HepG2 (cell line): ENCODE results near the gene CTDSP1. TPM values are rescaled to one million over a fixed set of nuclear protein-coding genes. Genes with fewer than 3 reads are reported as not detected.

ENCODE experiments used
- AKAP8 ChIP-seq: sonication (generic); formaldehyde crosslinking; IDR thresholded peaks from 2 replicates; pipeline ENCODE4 v1.5.1; 2020; ENCODE audit warnings: mild to moderate bottlenecking, missing genetic modification reagents
- DMAP1 ChIP-seq: IDR thresholded peaks from 2 replicates; pipeline ENCODE4 v1.6.1; 2016
- GABPB1 ChIP-seq: IDR thresholded peaks from 2 replicates; pipeline ENCODE4 v1.6.1; 2016; ENCODE audit warnings: mild to moderate bottlenecking, missing genetic modification reagents, moderate library complexity, missing compliant biosample characterization
- JUN ChIP-seq: sonication (generic); formaldehyde crosslinking; IDR thresholded peaks from 2 replicates; pipeline ENCODE4 v1.4.0; 2020; ENCODE audit warnings: mild to moderate bottlenecking, missing genetic modification reagents
- SMYD3 ChIP-seq: sonication (generic); formaldehyde crosslinking; IDR thresholded peaks from 2 replicates; pipeline ENCODE4 v1.8.1; 2023; ENCODE audit warnings: mild to moderate bottlenecking, missing genetic modification reagents
- SNAI1 ChIP-seq: sonication (generic); formaldehyde crosslinking; IDR thresholded peaks from 2 replicates; pipeline ENCODE4 v1.5.0; 2020; ENCODE audit warnings: mild to moderate bottlenecking, missing genetic modification reagents, borderline replicate concordance
- TBX3 ChIP-seq: fragments of 450-650 bp; IDR thresholded peaks from 2 replicates; pipeline ENCODE4 v1.6.1; 2017; ENCODE audit warnings: antibody characterized with exemption, mild to moderate bottlenecking, inconsistent platforms, borderline replicate concordance
- TOE1 ChIP-seq: sonication (generic); formaldehyde crosslinking; IDR thresholded peaks from 2 replicates; pipeline ENCODE4 v1.4.0; 2020; ENCODE audit warnings: mild to moderate bottlenecking, missing genetic modification reagents
- ZNF563 ChIP-seq: sonication (generic); formaldehyde crosslinking; IDR thresholded peaks from 2 replicates; pipeline ENCODE4 v1.8.0; 2022; ENCODE audit warnings: mild to moderate bottlenecking, moderate library complexity, missing genetic modification reagents
- ZNF607 ChIP-seq: sonication (generic); formaldehyde crosslinking; IDR thresholded peaks from 2 replicates; pipeline ENCODE4 v1.5.1; 2020; ENCODE audit warnings: missing genetic modification reagents, mild to moderate bottlenecking, borderline replicate concordance
- polyA plus RNA-seq, 8 experiments: library from polyadenylated mRNA; depleted of rRNA in 3 of 8; stranded (reverse) in 7 of 8; unstranded in 1 of 8; fragments of >200 nt; fragmentation: Illumina TruSeq in 4 of 8; extraction: Trizol in 4 of 8; gene quantifications; 2 replicates each; pipeline versions ENCODE4 v1.2.1 to v1.2.3, GENCODE V29; 2011 to 2016; ENCODE audit warnings: low read depth in 4 of 8, missing spikeins in 1 of 8, mixed read lengths in 1 of 8; ENCODE audit not compliant: insufficient read depth in 1 of 8
- total RNA-seq, 5 experiments: library from RNA; depleted of rRNA; stranded (reverse); fragments of >200 nt; fragmentation: Illumina TruSeq; extraction: Trizol; gene quantifications; 2 replicates each; pipeline ENCODE4 v1.2.3, GENCODE V29; 2016; ENCODE audit warnings: low read depth in 1 of 5
- TF ChIP-seq, protein P1 (sequence below): IDR thresholded peaks from 2 replicates; pipeline ENCODE4 v1.6.1; 2016; ENCODE audit warnings: missing compliant biosample characterization, missing genetic modification reagents, borderline replicate concordance
- TF ChIP-seq, protein P2 (sequence below): sonication (generic); formaldehyde crosslinking; IDR thresholded peaks from 2 replicates; pipeline ENCODE4 v1.4.0; 2020; ENCODE audit warnings: missing genetic modification reagents
- TF ChIP-seq, protein P3 (sequence below): sonication (generic); formaldehyde crosslinking; IDR thresholded peaks from 2 replicates; pipeline ENCODE4 v1.8.1; 2023; ENCODE audit warnings: mild to moderate bottlenecking, missing genetic modification reagents, borderline replicate concordance
- TF ChIP-seq, protein P4 (sequence below): sonication (generic); formaldehyde crosslinking; IDR thresholded peaks from 2 replicates; pipeline ENCODE4 v1.9.0; 2022; ENCODE audit warnings: low read depth, missing genetic modification reagents
- TF ChIP-seq, protein P5 (sequence below): sonication (generic); formaldehyde crosslinking; IDR thresholded peaks from 2 replicates; pipeline ENCODE4 v1.5.0; 2020; ENCODE audit warnings: mild to moderate bottlenecking, missing genetic modification reagents
- TF ChIP-seq, protein P6 (sequence below): sonication (generic); formaldehyde crosslinking; IDR thresholded peaks from 2 replicates; pipeline ENCODE4 v1.4.0; 2020; ENCODE audit warnings: missing genetic modification reagents

CTDSP1 gene
- total and polyA plus RNA-seq, 2 of the 13 experiments (the other 11 are each of a cell fraction or from before 2014, with no cell fraction given) = 91.0 to 268 TPM

DNA sequence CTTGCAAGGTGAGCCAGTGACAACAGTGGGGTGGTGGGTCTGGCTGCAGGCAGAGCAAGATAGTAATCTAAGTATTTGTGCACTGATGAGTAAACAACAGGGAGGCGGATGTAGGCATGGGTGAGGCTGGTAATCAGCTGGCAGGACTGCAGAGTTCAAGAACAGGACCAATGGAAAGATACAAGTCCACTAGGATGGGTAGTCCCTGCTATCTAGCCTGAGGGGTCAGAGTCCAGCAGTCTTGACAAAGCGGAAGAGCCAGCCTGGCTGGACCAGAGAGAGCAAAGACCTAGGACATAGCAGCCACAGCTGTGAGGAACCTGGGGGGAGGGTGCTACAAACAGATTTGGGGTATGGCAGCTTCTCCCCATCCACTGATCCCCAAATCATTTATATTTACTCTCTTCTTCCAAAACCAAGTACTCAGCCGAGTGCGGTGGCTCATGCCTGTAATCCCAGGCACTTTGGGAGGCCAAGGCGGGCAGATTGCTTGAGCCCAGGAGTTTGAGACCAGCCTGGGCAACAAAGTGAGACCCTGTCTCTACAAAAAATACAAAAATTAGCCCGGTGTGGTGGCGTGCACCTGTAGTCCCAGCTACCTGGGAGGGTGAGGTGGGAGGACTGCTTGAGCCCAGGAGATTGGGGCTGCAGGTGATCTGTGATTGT, 45.2 kb downstream of the CTDSP1 start (continued):
- TF ChIP-seq, protein P1, sequence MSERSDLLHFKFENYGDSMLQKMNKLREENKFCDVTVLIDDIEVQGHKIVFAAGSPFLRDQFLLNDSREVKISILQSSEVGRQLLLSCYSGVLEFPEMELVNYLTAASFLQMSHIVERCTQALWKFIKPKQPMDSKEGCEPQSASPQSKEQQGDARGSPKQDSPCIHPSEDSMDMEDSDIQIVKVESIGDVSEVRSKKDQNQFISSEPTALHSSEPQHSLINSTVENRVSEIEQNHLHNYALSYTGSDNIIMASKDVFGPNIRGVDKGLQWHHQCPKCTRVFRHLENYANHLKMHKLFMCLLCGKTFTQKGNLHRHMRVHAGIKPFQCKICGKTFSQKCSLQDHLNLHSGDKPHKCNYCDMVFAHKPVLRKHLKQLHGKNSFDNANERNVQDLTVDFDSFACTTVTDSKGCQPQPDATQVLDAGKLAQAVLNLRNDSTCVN (CRISPR knock-in tag) = peak; percentile 70; the same call in 1 of the 2 replicates
- peak; percentile 73; the same call in 1 of the 2 replicates for TF ChIP-seq TBX3
- peak; percentile 86 for TF ChIP-seq DMAP1
- TF ChIP-seq, protein P2, sequence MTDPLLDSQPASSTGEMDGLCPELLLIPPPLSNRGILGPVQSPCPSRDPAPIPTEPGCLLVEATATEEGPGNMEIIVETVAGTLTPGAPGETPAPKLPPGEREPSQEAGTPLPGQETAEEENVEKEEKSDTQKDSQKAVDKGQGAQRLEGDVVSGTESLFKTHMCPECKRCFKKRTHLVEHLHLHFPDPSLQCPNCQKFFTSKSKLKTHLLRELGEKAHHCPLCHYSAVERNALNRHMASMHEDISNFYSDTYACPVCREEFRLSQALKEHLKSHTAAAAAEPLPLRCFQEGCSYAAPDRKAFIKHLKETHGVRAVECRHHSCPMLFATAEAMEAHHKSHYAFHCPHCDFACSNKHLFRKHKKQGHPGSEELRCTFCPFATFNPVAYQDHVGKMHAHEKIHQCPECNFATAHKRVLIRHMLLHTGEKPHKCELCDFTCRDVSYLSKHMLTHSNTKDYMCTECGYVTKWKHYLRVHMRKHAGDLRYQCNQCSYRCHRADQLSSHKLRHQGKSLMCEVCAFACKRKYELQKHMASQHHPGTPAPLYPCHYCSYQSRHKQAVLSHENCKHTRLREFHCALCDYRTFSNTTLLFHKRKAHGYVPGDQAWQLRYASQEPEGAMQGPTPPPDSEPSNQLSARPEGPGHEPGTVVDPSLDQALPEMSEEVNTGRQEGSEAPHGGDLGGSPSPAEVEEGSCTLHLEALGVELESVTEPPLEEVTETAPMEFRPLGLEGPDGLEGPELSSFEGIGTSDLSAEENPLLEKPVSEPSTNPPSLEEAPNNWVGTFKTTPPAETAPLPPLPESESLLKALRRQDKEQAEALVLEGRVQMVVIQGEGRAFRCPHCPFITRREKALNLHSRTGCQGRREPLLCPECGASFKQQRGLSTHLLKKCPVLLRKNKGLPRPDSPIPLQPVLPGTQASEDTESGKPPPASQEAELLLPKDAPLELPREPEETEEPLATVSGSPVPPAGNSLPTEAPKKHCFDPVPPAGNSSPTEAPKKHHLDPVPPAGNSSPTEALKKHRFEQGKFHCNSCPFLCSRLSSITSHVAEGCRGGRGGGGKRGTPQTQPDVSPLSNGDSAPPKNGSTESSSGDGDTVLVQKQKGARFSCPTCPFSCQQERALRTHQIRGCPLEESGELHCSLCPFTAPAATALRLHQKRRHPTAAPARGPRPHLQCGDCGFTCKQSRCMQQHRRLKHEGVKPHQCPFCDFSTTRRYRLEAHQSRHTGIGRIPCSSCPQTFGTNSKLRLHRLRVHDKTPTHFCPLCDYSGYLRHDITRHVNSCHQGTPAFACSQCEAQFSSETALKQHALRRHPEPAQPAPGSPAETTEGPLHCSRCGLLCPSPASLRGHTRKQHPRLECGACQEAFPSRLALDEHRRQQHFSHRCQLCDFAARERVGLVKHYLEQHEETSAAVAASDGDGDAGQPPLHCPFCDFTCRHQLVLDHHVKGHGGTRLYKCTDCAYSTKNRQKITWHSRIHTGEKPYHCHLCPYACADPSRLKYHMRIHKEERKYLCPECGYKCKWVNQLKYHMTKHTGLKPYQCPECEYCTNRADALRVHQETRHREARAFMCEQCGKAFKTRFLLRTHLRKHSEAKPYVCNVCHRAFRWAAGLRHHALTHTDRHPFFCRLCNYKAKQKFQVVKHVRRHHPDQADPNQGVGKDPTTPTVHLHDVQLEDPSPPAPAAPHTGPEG (CRISPR knock-in tag) = 0 out of 2 replicates have a peak, but pooled peaks have one; percentile 25
- TF ChIP-seq ZNF563 = peak; percentile 29; the same call in 1 of the 2 replicates
- TF ChIP-seq, protein P3, sequence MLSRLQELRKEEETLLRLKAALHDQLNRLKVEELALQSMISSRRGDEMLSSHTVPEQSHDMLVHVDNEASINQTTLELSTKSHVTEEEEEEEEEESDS = peak; percentile 94
- TF ChIP-seq TOE1 (CRISPR knock-in tag) = peak; percentile 95; the same call in 1 of the 2 replicates
- TF ChIP-seq AKAP8 (CRISPR knock-in tag) = peak; percentile 98
- 0 out of 2 replicates have a peak, but pooled peaks have one; percentile 15 for TF ChIP-seq SNAI1 (CRISPR knock-in tag)
- peak; percentile 88 for TF ChIP-seq JUN (CRISPR knock-in tag)
- TF ChIP-seq GABPB1 (CRISPR knock-in tag) = peak; percentile 75
- TF ChIP-seq, protein P4, sequence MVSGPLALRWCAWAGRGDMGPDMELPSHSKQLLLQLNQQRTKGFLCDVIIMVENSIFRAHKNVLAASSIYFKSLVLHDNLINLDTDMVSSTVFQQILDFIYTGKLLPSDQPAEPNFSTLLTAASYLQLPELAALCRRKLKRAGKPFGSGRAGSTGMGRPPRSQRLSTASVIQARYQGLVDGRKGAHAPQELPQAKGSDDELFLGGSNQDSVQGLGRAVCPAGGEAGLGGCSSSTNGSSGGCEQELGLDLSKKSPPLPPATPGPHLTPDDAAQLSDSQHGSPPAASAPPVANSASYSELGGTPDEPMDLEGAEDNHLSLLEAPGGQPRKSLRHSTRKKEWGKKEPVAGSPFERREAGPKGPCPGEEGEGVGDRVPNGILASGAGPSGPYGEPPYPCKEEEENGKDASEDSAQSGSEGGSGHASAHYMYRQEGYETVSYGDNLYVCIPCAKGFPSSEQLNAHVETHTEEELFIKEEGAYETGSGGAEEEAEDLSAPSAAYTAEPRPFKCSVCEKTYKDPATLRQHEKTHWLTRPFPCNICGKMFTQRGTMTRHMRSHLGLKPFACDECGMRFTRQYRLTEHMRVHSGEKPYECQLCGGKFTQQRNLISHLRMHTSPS (CRISPR knock-in tag) = peak; percentile 99
- TF ChIP-seq, protein P5, sequence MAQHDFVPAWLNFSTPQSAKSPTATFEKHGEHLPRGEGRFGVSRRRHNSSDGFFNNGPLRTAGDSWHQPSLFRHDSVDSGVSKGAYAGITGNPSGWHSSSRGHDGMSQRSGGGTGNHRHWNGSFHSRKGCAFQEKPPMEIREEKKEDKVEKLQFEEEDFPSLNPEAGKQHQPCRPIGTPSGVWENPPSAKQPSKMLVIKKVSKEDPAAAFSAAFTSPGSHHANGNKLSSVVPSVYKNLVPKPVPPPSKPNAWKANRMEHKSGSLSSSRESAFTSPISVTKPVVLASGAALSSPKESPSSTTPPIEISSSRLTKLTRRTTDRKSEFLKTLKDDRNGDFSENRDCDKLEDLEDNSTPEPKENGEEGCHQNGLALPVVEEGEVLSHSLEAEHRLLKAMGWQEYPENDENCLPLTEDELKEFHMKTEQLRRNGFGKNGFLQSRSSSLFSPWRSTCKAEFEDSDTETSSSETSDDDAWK = no peak
- TF ChIP-seq, protein P6, sequence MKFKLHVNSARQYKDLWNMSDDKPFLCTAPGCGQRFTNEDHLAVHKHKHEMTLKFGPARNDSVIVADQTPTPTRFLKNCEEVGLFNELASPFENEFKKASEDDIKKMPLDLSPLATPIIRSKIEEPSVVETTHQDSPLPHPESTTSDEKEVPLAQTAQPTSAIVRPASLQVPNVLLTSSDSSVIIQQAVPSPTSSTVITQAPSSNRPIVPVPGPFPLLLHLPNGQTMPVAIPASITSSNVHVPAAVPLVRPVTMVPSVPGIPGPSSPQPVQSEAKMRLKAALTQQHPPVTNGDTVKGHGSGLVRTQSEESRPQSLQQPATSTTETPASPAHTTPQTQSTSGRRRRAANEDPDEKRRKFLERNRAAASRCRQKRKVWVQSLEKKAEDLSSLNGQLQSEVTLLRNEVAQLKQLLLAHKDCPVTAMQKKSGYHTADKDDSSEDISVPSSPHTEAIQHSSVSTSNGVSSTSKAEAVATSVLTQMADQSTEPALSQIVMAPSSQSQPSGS (CRISPR knock-in tag) = peak; percentile 86
- 0 out of 2 replicates have a peak, but pooled peaks have one; percentile 93 for TF ChIP-seq SMYD3 (CRISPR knock-in tag)
- TF ChIP-seq ZNF607 (CRISPR knock-in tag) = no peak
